Breast epithelium (tissue), 4 donors: Measurements from ENCODE around the gene TAP1. TPM values are rescaled to one million over a fixed set of nuclear protein-coding genes. Genes with fewer than 3 reads are reported as not detected.

Source experiments
- DNase-seq, 2 donors: peaks; one replicate each; pipeline ENCODE4 v3.0.0-alpha.2; 2019; ENCODE audit warnings: low spot score in 2 of 2
- H3K27ac ChIP-seq, 2 donors: fragments of 200-600 bp; sonication (generic) in 1 of 2; one replicate each; pipeline ENCODE4 v1.5.1; 2016 to 2019; ENCODE audit warnings: mild to moderate bottlenecking in 1 of 2
- H3K27me3 ChIP-seq, 2 donors: fragments of 200-600 bp; sonication (generic) in 1 of 2; one replicate each; pipeline versions ENCODE4 v1.5.1 to v1.6.0; 2017 to 2019; ENCODE audit warnings: control low read depth in 1 of 2, mild to moderate bottlenecking in 1 of 2
- H3K36me3 ChIP-seq: fragments of 200-600 bp; one replicate; pipeline ENCODE4 v1.5.1; 2019
- H3K4me1 ChIP-seq, 2 donors: fragments of 200-600 bp; sonication (generic); one replicate each; pipeline ENCODE4 v1.5.1; 2016 to 2019; ENCODE audit warnings: control low read depth in 1 of 2
- H3K4me3 ChIP-seq, 3 donors: fragments of 200-600 bp; sonication (generic); 1 replicate in 2 of 3; 2 replicates in 1 of 3; pipeline ENCODE4 v1.5.1; 2016 to 2019; ENCODE audit warnings: mild to moderate bottlenecking in 3 of 3, moderate library complexity in 2 of 3
- H3K9me3 ChIP-seq, 2 donors: fragments of 200-600 bp; sonication (generic) in 1 of 2; one replicate each; pipeline ENCODE4 v1.5.1; 2016 to 2019; ENCODE audit warnings: control low read depth in 1 of 2
- CTCF ChIP-seq, 3 donors: fragments of 450-650 bp; IDR thresholded peaks; one replicate each; pipeline ENCODE4 v1.5.1; 2016 to 2017; ENCODE audit warnings: antibody characterized with exemption in 3 of 3, mild to moderate bottlenecking in 3 of 3, moderate library complexity in 3 of 3
- POLR2A ChIP-seq: fragments of 450-650 bp; IDR thresholded peaks from one replicate; pipeline ENCODE4 v1.6.1; 2016; ENCODE audit warnings: antibody characterized with exemption, mild to moderate bottlenecking, moderate library complexity
- POLR2AphosphoS5 ChIP-seq, 3 donors: sonication (generic); formaldehyde crosslinking; IDR thresholded peaks; one replicate each; pipeline ENCODE4 v1.6.1; 2017; ENCODE audit warnings: antibody characterized with exemption in 3 of 3
- intact Hi-C: fragments of 100-400 bp; cut with DNase I; formaldehyde crosslinking; loops from one replicate; pipeline ENCODE4 v1.15.1; 2023; ENCODE audit warnings: low total_unique reads
- total RNA-seq, 3 donors: library from RNA; depleted of rRNA; stranded (reverse); fragments of >200 nt; gene quantifications; one replicate each; pipeline ENCODE4 v1.1.0, GENCODE V29; 2016

Gene TAP1
- total RNA-seq, 3 donors from 2014 or later = 24.2 to 40.6 (median 28.7) TPM

- no peak for TF ChIP-seq CTCF (IDR thresholded peaks at IDR 0.05)
- TF ChIP-seq POLR2A = no peak
- no peak for TF ChIP-seq POLR2AphosphoS5 (IDR thresholded peaks at IDR 0.05)
- no peak for DNase-seq
- no peak overlapping the region for H3K4me3 ChIP-seq
- no peaks in the 10 kb centered on the region for H3K36me3 ChIP-seq
- H3K27ac ChIP-seq = no peak overlapping the region
- peaks cover 0 to 7% of the 10 kb centered on the region in 2 donors for H3K9me3 ChIP-seq
- H3K4me1 ChIP-seq = no peaks in the 10 kb centered on the region
- H3K27me3 ChIP-seq = no peaks in the 10 kb centered on the region
- intact Hi-C loops = no loop called here
Measured at GRCh38 chr6:32803416-32803815, 50.1 kb downstream of the TAP1 start.

GRCh38 chr6:32799740-32800139 is 53.8 kb downstream of the TAP1 start:
- intact Hi-C loops = loop anchor here (10.0 kb wide), 1 partner anchor 95 kb away; no protein-coding TSS in a partner anchor
- H3K27me3 ChIP-seq = no peaks in the 10 kb centered on the region

GRCh38 chr6:32799168-32799567 is 54.3 kb downstream of the TAP1 start:
- TF ChIP-seq CTCF (IDR thresholded peaks at IDR 0.05) (no peak), POLR2AphosphoS5 (IDR thresholded peaks at IDR 0.05) (no peak), POLR2A (no peak)
- H3K9me3 ChIP-seq = peaks cover 0 to 7% of the 10 kb centered on the region in 2 donors

More at GRCh38 chr6:32799740-32800139, 53.8 kb downstream of the TAP1 start:
- peaks cover 0 to 7% of the 10 kb centered on the region in 2 donors for H3K9me3 ChIP-seq
- no peaks in the 10 kb centered on the region for H3K36me3 ChIP-seq
- no peak overlapping the region for H3K4me3 ChIP-seq
- no peak for DNase-seq
- H3K4me1 ChIP-seq = no peaks in the 10 kb centered on the region
- TF ChIP-seq CTCF (IDR thresholded peaks at IDR 0.05) = no peak
- TF ChIP-seq POLR2AphosphoS5 (IDR thresholded peaks at IDR 0.05) = no peak
- no peak for TF ChIP-seq POLR2A
- H3K27ac ChIP-seq = no peak overlapping the region

GRCh38 chr6:32796848-32797776 is 56.4 kb downstream of the TAP1 start:
- Histone ChIP-seq H3K27me3 (peaks cover 0 to 7% of the 10 kb centered on the region in 2 donors), H3K36me3 (no peaks in the 10 kb centered on the region), H3K4me1 (no peaks in the 10 kb centered on the region), H3K4me3 (peak overlapping the region in 2 of 3 donors; percentile 33 to 56), H3K27ac (no peak overlapping the region), H3K9me3 (peaks cover 0 to 7% of the 10 kb centered on the region in 2 donors)
- peak; percentile 61 to 80 for DNase-seq
- intact Hi-C loops = loop anchor here (10.0 kb wide), 1 partner anchor 92 kb away; no protein-coding TSS in a partner anchor
- TF ChIP-seq POLR2AphosphoS5 (IDR thresholded peaks at IDR 0.05) (no peak), POLR2A (no peak), CTCF (IDR thresholded peaks at IDR 0.05) (peak; percentile 91 to 97 (median 92))

More at GRCh38 chr6:32799168-32799567, 54.3 kb downstream of the TAP1 start:
- Histone ChIP-seq H3K36me3 (no peaks in the 10 kb centered on the region), H3K4me3 (no peak overlapping the region), H3K27me3 (peaks cover 0 to 3% of the 10 kb centered on the region in 2 donors), H3K27ac (no peak overlapping the region), H3K4me1 (no peaks in the 10 kb centered on the region)
- no peak for DNase-seq
- intact Hi-C loops = loop anchor here (10.0 kb wide), 1 partner anchor 94 kb away; no protein-coding TSS in a partner anchor

Other genes with a start within 250 kb of the TAP1 start
- 10 to 100 TPM in 2 of 3 donors, 1 to 10 TPM in 1; 1.6 to 19.2 (median 15.0) TPM for gene HLA-DQA1, start 216.3 kb downstream of the TAP1 start, total RNA-seq
- gene HLA-DQB1, start 187.0 kb downstream of the TAP1 start, total RNA-seq = 1 to 10 TPM; 1.3 to 7.2 (median 5.4) TPM
- gene HLA-DQA2, start 112.3 kb downstream of the TAP1 start, total RNA-seq = 1 to 10 TPM in 2 of 3 donors, under 1 TPM in 1; 0.48 to 2.0 (median 2.0) TPM
- gene HLA-DQB2, start 90.2 kb downstream of the TAP1 start, total RNA-seq = 1 to 10 TPM; 1.3 to 1.6 (median 1.5) TPM
- gene HLA-DOB, start 36.7 kb downstream of the TAP1 start, total RNA-seq = 1 to 10 TPM in 2 of 3 donors, not detected in 1; 1.5 to 2.0 TPM
- gene TAP2, start 15.0 kb downstream of the TAP1 start, total RNA-seq = 10 to 100 TPM in 1 of 3 donors, 1 to 10 TPM in 2; 7.7 to 18.0 (median 9.5) TPM
- gene PSMB8, start 9.7 kb downstream of the TAP1 start, total RNA-seq = 10 to 100 TPM; 36.0 to 47.3 (median 44.9) TPM
- 10 to 100 TPM; 16.8 to 25.9 (median 19.2) TPM for gene PSMB9, start 488 bp upstream of the TAP1 start, total RNA-seq
- 10 to 100 TPM; 16.4 to 52.0 (median 34.6) TPM for gene HLA-DMB, start 87.3 kb upstream of the TAP1 start, total RNA-seq
- 10 to 100 TPM; 28.5 to 41.9 (median 30.9) TPM for gene HLA-DMA, start 99.4 kb upstream of the TAP1 start, total RNA-seq
- gene BRD2, start 114.9 kb upstream of the TAP1 start, total RNA-seq = 100 to 1,000 TPM; 111 to 159 (median 122) TPM
- gene HLA-DOA, start 155.9 kb upstream of the TAP1 start, total RNA-seq = 1 to 10 TPM; 2.1 to 5.7 (median 3.3) TPM
- gene HLA-DPA1, start 219.9 kb upstream of the TAP1 start, total RNA-seq = 100 to 1,000 TPM in 1 of 3 donors, 10 to 100 TPM in 2; 51.8 to 116 (median 75.4) TPM
- gene HLA-DPB1, start 222.3 kb upstream of the TAP1 start, total RNA-seq = 10 to 100 TPM; 56.5 to 80.3 (median 58.2) TPM